GM21619 (cell line): ENCODE data around the gene BCKDHB.

ENCODE experiments used
- ATAC-seq: cut with Tn5 transposase; IDR thresholded peaks from one replicate; pipeline ENCODE4 v1.9.1; 2021; ENCODE audit not compliant: unreplicated experiment

Gene BCKDHB

GRCh38 chr6:80364149-80364548 lies 257.7 kb downstream of the BCKDHB start:
- no peak for ATAC-seq

- ATAC-seq, result no peak
Observed at GRCh38 chr6:80366051-80366450, 259.6 kb downstream of the BCKDHB start.

GRCh38 chr6:80366714-80367113 lies 260.2 kb downstream of the BCKDHB start:
- ATAC-seq, result no peak

- no peak for ATAC-seq
Observed at GRCh38 chr6:80376411-80376810, 269.9 kb downstream of the BCKDHB start.

GRCh38 chr6:80380566-80380965 lies 274.1 kb downstream of the BCKDHB start:
- no peak for ATAC-seq

- ATAC-seq, result no peak
Observed at GRCh38 chr6:80382811-80383210, 276.3 kb downstream of the BCKDHB start.

GRCh38 chr6:80388507-80388906 lies 282.0 kb downstream of the BCKDHB start:
- no peak for ATAC-seq
